NCI-H146 treated with DMSO at 0.1 percent for 48 hours (cell line): ENCODE results near the gene ZNF688.

Source experiments
- DNase-seq: peaks from one replicate; lab custom pipeline; 2025; ENCODE audit not compliant: unreplicated experiment; lab: John Stamatoyannopoulos, UW

ZNF688 gene

DNA sequence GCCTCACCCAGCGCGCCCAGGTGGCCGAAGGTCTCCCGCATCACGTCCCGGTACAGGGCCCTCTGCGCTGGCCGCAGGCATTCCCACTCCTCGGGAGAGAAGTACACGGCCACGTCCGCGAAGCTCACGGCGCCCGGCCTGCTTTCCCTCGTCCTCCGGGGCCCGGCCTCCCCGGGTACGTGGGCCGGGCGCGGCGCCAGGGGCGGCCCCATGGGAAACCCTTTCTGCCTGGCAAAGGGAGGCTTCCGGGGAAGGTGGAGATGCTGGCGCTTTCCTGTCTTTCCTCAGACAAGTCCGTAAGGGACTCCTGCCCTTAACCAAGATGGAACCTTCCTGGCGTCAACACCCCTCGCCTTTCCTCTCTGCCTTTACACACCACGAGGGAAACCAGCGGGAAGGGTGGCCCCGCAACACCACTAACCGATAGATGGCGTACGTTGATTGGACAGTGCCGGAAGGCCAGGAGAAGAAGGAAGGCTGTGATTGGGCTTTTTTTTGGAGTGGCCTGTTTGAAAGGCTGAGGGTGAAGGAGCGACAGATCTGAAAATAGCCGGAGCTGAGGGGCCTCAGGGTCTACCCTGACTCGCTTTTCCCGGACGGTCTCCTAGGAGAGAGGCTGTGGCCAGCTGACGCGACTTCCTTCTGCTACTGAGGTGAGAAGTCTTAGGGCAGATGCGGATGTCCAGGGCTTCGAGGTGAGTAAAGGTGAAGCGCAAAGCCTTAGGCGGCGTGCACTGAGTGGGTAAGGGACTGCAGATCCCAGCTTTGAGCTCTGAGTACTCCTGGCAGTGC, 14.1 kb upstream of the ZNF688 start, which contains the start of gene ZNF785:
ZNF785 (minus strand) TSS at position 298 of the 792 bp plus-strand sequence; CDS start at position 212, 86 bp downstream.
- DNase-seq: peak; percentile 99

DNA sequence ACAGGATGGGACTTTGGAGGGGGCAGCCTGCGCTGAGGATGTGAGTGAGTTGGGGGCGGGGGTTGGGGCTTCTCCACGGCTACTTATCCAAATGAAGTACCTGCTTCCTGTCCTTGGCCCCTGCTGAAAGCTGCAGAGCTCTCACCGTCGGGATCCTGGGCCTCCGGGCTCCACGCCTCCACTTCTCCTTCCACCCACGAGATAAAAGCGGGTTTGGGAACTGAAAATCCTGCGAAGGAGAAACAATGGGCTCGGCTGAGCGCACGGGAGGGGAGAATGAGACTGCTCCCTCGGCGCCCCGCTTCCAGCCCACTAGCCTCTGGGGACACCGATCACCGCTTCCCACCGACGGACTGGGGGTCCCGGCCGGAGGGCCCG, 13.5 kb upstream of the ZNF688 start:
- DNase-seq: peak; percentile 48

DNA sequence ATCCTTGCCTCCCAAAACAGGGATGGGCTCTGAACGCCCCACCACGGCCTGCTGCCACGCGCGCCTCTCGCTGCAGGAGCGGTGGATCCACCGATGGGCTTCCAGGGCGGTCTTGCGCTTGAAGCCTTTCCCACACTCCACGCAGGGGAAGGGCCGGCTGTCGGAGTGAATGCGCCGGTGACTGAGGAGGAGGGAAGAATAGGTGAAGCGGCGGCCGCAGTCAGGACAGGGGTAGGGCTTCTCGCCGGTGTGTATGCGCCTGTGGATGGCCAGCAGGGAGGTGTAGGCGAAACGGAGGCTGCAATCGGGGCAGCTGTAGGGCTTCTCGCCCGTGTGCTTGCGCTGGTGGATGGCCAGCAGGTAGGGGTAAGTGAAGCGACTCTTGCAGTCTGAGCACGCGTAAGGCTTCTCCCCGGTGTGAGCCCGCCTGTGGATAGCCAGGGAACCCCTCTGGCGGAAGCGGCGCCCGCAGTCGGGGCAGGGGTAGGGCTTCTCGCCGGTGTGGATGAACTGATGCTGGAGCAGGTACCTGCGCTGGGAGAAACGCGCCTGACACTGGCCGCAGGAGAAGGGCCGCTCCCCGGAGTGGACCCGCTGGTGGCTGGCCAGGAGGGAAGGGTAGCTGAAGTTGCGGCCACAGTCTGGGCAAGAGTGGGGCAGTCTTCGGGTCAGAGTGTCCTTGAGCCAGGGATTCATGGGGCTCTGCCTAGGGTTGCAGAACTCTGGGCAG, 11.3 kb upstream of the ZNF688 start:
- DNase-seq: no peak

DNA sequence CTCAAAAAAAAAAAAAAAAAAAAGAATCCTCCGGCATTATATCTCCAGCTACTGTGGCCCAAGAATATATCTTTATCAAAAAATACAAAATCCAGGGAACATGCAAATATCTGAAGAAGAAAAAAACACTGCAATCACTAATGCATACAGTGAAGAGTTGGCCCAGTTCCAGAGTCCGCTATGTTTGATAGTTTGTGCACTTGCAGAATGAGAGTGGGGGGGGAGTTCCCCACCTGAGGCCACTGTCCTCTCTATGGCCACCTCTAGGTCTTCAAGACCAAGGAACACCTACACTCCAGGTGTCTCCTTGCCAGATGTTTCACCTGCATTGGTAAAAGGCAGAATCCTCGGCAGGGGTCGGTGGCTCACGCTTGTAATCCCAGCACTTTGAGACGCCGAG, 9.9 kb upstream of the ZNF688 start:
- no peak for DNase-seq

DNA sequence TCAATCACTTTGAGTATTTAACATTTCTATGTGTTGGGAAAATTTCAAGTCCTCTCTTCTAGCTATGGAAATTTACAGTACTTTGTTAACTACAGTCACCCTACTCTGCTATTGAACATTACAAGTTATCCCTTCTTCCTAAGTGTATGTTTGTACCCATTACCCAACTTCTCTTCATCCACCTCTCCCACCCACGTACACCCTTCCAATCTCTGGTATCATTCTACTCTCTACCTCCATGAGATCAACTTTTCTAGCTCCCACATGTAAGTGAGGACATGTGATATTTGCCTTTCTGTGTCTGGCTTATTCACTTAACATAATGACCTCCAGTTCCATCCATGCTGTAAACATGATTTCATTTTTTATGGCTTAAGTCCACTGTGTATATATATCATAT, 3.2 kb upstream of the ZNF688 start:
- DNase-seq: no peak

DNA sequence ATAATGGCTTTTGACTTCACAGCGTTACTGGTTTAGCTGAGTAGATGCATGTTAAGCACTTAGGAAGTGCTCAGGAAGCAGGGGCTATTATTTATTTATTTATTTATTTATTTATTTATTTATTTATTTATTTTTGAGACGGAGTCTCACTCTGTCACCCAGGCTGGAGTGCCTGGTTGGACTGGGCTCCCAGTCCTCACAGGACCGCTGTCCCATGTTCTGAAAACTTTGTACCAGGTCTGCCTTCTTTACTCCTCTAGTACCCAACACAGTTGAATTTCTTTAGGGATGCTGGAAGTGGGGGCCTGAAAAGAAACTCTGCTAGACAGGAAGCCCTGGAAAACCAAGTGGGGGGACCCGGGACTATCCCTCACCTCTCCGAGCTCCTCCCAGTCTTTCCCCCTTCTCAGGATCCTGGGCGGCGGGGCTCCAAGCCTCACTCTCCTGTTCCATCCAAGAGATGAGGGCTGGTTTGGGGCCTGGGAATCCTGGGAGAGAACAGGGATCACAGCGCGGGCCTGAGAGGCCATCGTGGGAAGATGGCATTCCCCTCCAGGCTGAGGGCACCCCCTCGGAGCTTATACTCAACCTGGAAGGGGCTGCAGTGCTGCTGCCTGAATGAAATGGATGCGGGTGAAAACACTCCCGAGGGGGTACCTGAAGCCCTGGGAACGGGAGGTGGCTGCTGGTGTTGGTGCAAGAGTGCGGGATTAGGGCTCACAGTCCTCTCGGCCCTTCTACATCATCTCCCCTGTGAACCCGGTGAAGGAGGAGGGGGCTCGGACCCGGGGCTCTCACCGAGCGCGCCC, 674 bp downstream of the ZNF688 start:
- peak; percentile 47 for DNase-seq

DNA sequence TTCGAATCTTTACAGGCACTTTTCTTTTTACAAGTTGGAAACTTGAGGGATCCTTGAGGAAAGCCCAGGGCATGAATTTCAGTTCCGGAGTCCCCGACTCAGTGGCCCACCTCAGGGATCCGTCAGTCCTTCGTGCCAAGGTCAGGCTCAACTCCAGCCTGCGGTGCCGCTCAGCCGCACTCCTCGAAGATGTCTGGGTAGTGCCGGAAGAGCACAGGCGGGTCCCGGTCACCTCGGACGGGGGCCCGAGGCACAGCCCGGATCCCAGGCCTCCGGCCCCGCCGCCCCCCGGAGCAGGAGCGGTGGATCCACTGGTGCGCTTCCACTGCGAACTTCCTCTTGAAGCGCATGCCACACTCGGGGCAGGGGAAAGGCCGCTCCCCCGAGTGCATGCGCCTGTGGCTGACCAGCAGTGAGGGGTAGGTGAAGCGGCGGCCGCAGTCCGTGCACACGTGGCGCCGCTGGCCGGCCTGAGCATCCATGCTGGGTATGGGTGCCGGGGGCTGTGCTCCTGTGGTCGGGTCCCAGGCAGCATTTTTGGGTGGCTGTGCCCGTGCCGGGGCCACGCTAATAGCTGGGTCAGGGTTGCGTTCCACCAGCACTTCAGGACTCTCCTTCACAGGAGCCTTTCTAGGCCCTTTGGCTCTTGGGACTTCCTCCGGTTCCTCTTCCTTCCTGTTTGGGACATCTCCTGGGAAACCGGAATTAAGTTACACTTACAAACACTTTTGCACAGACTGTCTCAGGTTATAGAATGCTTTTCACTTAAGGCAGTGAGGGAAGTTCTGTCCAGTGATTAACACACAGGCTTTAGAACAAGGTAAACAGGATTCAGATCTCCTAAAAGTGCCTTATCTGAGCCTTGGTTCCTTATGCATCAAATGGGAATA, 1.5 kb downstream of the ZNF688 start:
- no peak for DNase-seq

DNA sequence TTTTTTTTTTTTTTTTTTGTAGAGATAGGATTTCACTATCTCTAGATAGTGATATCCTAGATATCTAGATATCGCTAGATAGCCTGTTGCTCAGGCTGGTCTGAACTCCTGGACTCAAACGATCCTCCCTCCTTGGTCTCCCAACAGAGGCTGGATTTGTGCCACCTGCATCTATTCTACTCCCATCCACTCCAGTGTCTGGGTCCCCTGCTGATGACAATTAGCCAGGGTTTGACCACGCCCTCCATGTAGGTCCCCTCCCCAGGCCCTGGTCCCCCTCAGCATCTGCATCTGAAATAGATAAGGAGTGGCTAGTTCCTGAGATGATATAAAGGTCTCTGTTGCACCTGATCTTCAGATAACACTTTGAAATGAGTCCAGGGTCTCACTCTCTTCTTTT, 2.2 kb downstream of the ZNF688 start:
- DNase-seq: no peak

DNA sequence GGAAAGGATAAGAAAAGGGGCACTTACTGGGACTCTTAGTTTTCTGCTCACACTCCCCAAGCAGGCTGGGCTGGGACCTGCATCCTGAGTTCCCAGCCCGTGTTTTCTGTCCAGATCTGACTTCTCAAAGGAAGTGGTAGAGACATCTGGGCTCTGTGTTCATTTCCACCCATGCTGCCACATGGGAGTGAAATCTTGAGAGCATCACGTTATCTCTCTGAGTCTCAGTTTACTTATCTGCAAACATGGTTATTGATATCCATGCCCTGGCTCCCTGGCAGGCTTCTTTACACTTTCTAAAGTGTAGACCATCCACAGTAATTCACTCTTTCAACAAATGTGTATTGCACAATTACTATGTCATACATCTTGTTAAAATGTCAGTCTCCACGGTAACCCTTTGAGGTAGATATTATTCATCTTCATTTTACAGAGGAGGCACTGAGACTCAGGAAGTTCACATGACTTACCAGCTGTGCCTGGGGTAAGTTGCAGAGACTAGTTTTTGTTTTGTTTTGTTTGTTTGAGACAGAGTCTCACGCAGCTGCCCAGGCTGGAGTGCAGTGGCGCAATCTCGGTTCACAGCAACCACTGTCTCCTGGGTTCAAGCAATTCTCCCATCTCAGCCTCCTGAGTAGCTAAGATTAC, 3.4 kb downstream of the ZNF688 start:
- peak; percentile 21 for DNase-seq

DNA sequence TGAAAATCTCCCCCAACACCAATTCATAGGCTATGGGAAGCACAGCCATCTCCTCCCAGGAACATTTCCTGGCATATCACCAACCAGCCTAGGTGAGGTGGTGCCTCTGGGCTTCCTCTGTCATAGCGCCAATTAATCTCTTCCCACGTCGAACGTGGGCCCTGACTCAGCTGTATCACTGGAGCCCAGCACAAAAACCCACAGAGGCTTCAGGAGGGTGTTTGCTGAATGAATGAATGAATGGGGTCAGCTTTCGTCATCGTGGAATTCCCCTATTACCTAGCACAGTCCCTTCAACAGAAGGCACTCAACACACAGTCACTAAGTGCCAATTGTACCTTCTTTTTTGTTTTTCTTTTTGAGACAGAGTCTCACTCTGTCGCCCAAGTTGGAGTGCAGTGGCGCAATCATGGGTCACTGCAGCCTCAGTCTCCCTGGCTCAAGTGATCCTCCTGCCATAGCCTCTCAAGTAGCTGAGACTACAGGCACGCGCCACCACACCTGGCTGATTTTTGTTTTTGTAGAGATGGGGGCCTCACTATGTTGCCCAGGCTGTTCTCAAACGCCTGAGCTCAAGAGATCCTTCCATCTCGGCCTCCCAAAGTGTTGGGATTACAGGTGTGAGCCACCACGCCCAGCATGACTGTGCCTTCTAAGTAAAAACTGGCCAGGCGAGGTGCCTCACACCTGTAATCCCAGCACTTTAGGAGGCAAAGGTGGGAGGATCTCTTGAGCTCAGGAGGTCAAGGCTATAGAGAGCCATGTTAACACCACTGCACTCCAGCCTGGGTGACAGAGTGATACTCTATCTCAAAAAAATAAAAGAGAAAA, 4.1 kb downstream of the ZNF688 start:
- no peak for DNase-seq

DNA sequence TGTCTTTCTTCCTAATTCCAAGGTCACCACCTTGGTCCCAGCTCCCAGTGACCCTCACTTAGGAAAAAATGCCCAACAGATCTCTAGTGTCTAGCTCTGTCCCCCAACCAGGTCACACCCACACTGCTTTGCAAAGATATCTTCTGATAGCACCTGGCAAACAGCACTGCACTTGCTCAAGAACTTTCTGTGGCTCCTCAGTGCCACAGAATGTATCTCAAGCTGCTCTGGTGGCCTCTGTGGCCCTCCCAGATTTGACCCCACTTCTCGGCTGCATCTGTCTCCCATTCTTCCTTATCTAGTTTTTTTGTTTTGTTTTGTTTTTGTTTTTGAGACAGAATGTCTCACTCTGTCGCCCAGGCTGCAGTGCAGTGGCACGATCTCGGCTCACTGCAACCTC, 5.0 kb downstream of the ZNF688 start:
- no peak for DNase-seq

DNA sequence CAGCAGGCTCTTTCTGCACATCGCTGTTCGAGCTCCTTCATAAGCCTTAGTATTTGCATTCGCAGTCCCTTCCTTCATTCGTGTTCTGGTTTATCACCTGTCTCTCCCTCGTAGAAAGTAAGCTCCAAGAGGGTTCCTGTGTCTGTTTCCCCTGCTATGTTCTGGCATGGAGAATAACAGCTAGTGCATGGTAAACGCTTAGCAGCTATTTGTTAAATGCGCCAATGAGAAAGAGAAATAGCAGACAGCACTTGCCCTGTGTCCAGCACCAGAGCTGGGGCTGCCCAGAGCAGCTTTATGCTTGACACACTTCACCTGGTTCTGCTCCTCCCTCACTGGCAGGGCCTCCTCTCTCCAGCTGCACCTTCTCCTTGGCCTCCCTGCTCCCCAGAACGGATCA, 5.5 kb downstream of the ZNF688 start:
- DNase-seq: no peak

DNA sequence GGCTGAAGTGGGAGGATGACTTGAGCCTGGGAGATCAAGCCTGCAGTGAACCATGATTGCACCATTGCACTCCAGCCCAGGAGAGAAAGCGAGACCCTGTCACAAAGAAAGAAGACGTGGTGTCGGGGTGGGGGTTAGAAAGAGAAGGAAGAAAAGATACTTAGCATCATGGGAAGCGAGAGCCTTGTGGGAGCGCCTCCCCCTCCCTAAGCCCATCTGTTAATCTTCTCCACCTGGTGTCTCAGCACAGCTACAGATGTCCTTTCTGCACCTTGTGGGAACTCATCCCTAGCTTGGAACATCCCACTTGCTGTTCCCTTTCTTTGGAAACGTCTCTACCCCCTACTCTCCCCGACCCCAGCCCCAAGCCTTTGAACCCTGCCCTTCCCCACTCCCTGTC, 6.0 kb downstream of the ZNF688 start:
- DNase-seq: no peak

DNA sequence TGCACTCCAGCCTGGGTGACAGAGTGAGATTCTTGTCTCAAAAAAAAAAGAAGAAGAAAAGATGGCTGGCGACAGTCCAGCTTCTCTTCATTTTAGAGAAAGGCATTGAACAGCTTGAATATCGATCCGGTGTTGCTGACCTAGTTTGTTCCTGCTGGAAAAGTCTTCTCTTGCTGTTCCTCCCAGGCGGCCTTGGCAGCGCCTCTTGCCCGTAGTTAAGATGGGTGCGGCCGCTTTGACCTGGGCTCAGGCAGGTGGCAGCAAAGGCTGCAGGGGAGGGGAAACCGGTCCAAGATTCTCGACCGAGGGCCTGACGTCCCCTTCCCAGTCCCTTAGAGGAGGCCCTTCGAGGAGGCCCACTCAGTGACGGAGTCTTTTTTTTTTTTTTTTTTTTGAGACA, 9.5 kb downstream of the ZNF688 start:
- no peak for DNase-seq

DNA sequence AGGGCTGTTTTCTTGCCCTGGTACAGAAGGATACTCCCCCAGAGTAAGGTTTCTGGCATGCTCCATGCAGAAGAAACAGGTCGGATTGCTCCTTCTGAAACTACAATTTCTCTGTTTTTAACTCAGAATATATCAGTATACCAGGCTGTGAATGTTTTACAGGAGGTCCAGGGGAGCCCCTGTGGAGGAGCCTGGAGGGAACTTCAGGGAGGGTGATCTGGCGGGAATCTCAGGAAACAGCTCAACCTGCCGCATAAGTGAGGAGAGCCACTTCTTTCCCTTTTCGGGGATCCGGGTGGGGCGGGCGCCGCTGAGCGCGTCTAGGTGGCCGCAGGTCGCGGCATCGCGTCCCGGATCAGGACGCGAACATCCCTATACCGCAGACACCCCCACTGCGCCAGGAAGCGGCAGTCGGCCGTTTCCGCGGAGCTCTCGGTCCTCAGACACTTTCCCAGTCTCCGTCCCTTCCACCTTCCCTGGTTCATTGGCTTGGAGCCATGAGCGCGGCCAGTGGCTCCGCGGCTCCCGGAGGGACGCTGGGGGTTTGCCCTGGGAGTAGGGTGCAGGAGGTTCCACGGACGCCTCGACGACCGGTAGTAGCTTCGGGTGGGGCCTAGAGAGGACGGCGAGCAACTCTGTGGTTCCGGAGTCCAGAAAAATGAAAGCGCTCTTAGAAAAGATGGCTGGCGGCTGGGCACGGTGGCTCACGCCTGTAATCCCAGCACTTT, 10.3 kb downstream of the ZNF688 start:
- DNase-seq: no peak

DNA sequence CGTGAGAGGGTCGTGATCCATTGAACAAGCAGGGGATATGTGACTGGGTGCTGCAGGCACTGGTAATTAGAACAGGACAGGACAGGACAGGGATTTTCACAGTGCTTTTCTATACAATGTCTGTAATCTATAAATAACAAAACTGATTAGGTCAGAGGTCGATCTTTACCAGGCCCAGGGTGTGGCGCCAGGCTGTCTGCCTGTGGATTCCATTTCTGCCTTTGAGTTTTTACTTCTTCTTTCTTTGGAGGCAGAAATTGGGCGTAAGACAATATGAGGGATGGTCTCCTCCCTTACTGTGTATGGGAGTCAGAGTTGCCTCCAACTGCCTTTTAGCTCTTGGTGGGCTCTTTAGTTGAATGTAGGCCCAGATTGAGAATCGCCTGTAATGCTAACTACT, 11.8 kb downstream of the ZNF688 start:
- DNase-seq: no peak

DNA sequence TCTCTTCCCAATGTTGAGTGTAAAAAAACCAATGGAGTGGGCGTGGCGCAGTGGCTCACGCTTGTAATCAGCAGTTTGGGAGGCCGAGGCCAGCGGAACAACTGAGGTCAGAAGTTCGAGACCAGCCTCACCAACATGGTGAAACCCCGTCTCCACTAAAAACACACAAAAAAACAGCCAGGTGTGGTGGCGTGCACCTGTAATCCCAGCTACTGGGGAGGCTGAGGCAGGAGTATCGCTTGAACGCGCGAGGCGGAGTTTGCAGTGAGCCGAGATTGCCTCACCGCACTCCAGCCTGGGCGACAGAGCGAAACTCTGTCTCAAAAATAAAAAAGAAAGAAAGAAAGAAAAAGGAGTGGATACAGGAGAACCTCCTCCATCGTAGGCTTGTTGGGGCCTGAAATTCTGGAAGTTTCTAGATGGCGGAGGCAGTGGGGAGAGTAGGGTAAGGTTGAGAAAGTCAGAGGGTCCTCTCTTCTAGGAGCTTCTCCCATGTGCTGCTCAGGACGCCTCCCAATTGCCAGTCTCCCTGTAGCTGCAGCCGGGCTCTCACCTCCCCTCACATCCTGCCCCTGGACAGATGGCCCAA, 12.6 kb downstream of the ZNF688 start:
- no peak for DNase-seq
